Stimulated activated CD4-positive, alpha-beta T cell treated with anti-CD3 and anti-CD28 coated beads, Interleukin-12 subunit alpha, Interleukin-12 subunit beta, amount 100 ng/mL, for 4 hours (primary cell): ENCODE measurements around the gene MOGAT3.

Experiments used
- DNase-seq: peaks from one replicate; pipeline ENCODE4 v3.0.0-alpha.2; 2020

MOGAT3 gene

GRCh38 chr7:101172005-101172853 lies 28.6 kb downstream of the MOGAT3 start:
- no peak for DNase-seq

GRCh38 chr7:101171442-101171837 lies 29.4 kb downstream of the MOGAT3 start:
- no peak for DNase-seq

- no peak for DNase-seq
Observed at GRCh38 chr7:101170617-101171441, 30.0 kb downstream of the MOGAT3 start.

GRCh38 chr7:101169838-101170551 lies 30.8 kb downstream of the MOGAT3 start:
- peak; percentile 79 for DNase-seq

GRCh38 chr7:101169110-101169837 lies 31.6 kb downstream of the MOGAT3 start:
- no peak for DNase-seq

GRCh38 chr7:101168412-101169049 lies 32.3 kb downstream of the MOGAT3 start:
- no peak for DNase-seq

- DNase-seq, result no peak
Observed at GRCh38 chr7:101167645-101168411, 33.0 kb downstream of the MOGAT3 start.

GRCh38 chr7:101166909-101167644 lies 33.8 kb downstream of the MOGAT3 start:
- no peak for DNase-seq

GRCh38 chr7:101166648-101166908 lies 34.3 kb downstream of the MOGAT3 start:
- DNase-seq, result no peak

GRCh38 chr7:101165958-101166647 lies 34.7 kb downstream of the MOGAT3 start:
- no peak for DNase-seq

- DNase-seq, result peak; percentile 91
Observed at GRCh38 chr7:101165075-101165957, 35.5 kb downstream of the MOGAT3 start, which contains the start of gene VGF. Gene VGF, minus strand, starts transcription at chr7:101165569. Its CDS starts 726 bp downstream, at chr7:101164843.

GRCh38 chr7:101164071-101164840 lies 36.6 kb downstream of the MOGAT3 start:
- no peak for DNase-seq

GRCh38 chr7:101163279-101164070 lies 37.4 kb downstream of the MOGAT3 start:
- no peak for DNase-seq

- DNase-seq, result no peak
Observed at GRCh38 chr7:101162551-101163278, 38.1 kb downstream of the MOGAT3 start.

GRCh38 chr7:101161692-101162471 lies 39.0 kb downstream of the MOGAT3 start:
- no peak for DNase-seq

GRCh38 chr7:101160910-101161309 lies 39.9 kb downstream of the MOGAT3 start:
- DNase-seq, result no peak
